GM12874 (cell line): ENCODE data around the gene COX14.

Experiments
- TF ChIP-seq, protein P1 (sequence below): IDR thresholded peaks from 2 replicates; pipeline ENCODE4 v1.5.1; 2011; ENCODE audit warnings: low read depth, mild to moderate bottlenecking, control low read depth, low read length, moderate library complexity; ENCODE audit not compliant: insufficient read depth

Gene COX14

DNA sequence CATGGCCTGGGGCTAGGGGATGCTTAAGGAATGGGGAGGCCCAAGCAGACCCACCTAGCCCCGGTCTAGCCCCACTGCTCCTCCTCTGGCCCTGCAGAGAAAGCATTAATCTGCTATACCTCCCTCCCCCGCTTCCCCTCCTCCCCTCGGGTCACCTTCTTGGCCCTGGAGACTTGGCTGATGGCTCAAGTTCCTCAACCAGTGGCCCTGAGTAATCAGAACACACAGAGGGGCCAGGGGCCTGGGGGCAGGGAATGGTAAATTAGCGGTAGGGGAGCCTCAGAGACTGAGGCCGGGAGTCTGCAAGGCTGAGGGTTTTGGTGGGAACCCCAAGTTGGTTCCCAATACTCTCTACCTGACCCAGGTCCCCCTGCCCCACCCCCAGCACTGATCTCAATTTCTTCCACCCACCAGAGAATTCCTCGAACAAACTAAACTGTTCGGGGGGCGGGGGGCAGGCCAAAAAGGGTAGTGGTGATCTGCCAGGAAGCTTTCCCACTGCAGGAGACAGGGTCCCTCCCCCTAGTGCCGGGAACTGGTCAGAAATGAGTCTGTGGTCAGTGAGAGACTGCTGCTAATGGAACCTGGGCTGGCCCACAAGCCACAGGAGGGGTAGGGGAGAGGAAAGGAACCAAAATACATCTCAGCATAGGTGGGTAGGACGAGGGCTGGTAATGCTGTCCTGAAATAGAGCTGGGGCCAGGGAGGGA is 39.7 kb upstream of the COX14 start:
- TF ChIP-seq, protein P1, sequence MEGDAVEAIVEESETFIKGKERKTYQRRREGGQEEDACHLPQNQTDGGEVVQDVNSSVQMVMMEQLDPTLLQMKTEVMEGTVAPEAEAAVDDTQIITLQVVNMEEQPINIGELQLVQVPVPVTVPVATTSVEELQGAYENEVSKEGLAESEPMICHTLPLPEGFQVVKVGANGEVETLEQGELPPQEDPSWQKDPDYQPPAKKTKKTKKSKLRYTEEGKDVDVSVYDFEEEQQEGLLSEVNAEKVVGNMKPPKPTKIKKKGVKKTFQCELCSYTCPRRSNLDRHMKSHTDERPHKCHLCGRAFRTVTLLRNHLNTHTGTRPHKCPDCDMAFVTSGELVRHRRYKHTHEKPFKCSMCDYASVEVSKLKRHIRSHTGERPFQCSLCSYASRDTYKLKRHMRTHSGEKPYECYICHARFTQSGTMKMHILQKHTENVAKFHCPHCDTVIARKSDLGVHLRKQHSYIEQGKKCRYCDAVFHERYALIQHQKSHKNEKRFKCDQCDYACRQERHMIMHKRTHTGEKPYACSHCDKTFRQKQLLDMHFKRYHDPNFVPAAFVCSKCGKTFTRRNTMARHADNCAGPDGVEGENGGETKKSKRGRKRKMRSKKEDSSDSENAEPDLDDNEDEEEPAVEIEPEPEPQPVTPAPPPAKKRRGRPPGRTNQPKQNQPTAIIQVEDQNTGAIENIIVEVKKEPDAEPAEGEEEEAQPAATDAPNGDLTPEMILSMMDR = no peak

DNA sequence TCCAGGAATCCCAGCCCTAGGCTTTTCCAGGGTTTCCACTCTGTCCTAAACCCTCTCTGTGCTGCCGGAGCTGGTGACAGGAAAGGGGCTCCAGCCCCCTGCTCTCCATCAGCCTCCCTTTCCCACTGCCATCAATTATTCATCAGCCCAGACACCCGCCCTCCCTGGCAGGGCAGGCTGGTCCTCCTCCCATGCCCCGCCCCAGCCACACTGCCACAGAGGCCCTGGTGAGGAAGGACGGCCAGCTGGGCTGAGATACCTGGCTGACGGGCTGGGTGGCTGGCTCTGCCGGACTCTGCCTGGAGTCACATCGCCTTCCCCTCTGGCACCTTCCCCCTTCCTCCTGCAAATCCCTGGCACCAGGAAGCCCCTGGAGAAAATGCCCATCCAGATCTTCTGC is 38.8 kb upstream of the COX14 start:
- TF ChIP-seq, protein P1 = no peak

- TF ChIP-seq, protein P1 = no peak
Measured at GRCh38 chr12:50073712-50074111, 38.3 kb upstream of the COX14 start.

- TF ChIP-seq, protein P1 = peak; percentile 95
Measured at GRCh38 chr12:50074936-50075807, 36.9 kb upstream of the COX14 start.

DNA sequence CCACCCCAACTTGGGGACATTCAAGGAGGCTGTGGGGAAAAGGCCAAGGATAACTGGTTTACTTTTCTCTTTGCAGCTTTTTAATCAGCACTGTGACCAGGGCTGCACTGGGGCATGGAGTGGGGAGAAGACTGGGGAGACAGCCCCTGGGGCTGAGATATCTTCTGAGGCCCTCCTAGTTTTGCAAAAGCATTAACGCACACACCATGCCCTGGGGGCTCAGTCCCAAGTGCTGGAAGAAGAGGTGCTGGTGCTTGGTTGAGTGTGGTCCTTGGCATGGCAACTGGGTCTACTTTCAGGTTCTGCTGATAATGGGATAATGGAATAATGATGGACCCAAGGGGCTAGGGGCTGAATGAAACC is 36.2 kb upstream of the COX14 start:
- TF ChIP-seq, protein P1 = no peak

- TF ChIP-seq, protein P1 = no peak
Measured at GRCh38 chr12:50077099-50077498, 34.9 kb upstream of the COX14 start.

DNA sequence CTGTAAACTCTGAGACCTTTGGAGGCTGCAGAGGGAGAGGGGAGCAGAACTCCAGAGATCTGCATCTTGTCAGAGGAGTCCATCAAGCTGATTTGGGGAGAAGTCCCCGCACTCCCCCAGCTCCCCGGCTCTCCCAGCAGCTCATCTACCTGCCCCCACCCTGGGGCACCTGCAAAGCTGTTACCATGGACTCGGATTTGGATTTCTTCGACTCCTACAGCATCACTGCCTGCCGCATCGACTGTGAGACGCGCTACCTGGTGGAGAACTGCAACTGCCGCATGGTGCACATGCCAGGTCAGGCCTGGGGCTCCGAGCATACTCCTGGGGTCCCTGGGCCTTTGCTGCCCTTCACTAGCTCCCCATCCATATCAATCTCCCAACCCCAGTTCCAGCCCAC is 33.8 kb upstream of the COX14 start:
- TF ChIP-seq, protein P1 = no peak
